Measurements from ENCODE around the gene ZNF74. TPM values are rescaled to one million over a fixed set of nuclear protein-coding genes. Genes with fewer than 3 reads are reported as not detected.

ZNF74 gene
- polyA plus RNA-seq, 1 donor from 2014 or later: 75.6 TPM

- Histone ChIP-seq H3K27ac (ENCODE audit: low read length) (no peak overlapping the region), H3K9ac (ENCODE audit: low read length) (no peak overlapping the region), H3K27me3 (ENCODE audit: insufficient read depth, low read depth, low read length) (peaks cover 16% of the 10 kb centered on the region), H3F3A (ENCODE audit: insufficient read depth, low read length, poor library complexity, severe bottlenecking) (no peaks in the 10 kb centered on the region), H4K20me1 (ENCODE audit: insufficient read depth) (peaks cover 5% of the 10 kb centered on the region), H3K9me2 (ENCODE audit: insufficient read depth, low read length) (no peaks in the 10 kb centered on the region), H3K4me3 (ENCODE audit: low read length) (no peak overlapping the region), H3K79me2 (replicated peaks; ENCODE audit: insufficient read depth, low read length) (no peaks in the 10 kb centered on the region), H3K36me3 (ENCODE audit: insufficient read depth, low read length) (no peaks in the 10 kb centered on the region), H3K4me2 (ENCODE audit: low read length) (no peak overlapping the region), H3K9me3 (ENCODE audit: low read length) (no peaks in the 10 kb centered on the region), H2AFZ (ENCODE audit: low read depth, low read length) (no peak overlapping the region)
- TF ChIP-seq CTCF (IDR thresholded peaks at IDR 0.05; ENCODE audit: poor library complexity, severe bottlenecking): no peak
- TF ChIP-seq POLR2AphosphoS5 (IDR thresholded peaks at IDR 0.05): no peak
- TF ChIP-seq TAF1 (IDR thresholded peaks at IDR 0.05; ENCODE audit: low read depth): no peak
- no peak for TF ChIP-seq RAD21 (conservative IDR thresholded peaks at IDR 0.05)
- TF ChIP-seq SMC3 (conservative IDR thresholded peaks at IDR 0.05; ENCODE audit: poor library complexity): no peak
- TF ChIP-seq EZH2 (IDR thresholded peaks at IDR 0.05; ENCODE audit: borderline replicate concordance, insufficient read depth, low read length, poor library complexity, severe bottlenecking): no peak
- TF ChIP-seq, protein P1, sequence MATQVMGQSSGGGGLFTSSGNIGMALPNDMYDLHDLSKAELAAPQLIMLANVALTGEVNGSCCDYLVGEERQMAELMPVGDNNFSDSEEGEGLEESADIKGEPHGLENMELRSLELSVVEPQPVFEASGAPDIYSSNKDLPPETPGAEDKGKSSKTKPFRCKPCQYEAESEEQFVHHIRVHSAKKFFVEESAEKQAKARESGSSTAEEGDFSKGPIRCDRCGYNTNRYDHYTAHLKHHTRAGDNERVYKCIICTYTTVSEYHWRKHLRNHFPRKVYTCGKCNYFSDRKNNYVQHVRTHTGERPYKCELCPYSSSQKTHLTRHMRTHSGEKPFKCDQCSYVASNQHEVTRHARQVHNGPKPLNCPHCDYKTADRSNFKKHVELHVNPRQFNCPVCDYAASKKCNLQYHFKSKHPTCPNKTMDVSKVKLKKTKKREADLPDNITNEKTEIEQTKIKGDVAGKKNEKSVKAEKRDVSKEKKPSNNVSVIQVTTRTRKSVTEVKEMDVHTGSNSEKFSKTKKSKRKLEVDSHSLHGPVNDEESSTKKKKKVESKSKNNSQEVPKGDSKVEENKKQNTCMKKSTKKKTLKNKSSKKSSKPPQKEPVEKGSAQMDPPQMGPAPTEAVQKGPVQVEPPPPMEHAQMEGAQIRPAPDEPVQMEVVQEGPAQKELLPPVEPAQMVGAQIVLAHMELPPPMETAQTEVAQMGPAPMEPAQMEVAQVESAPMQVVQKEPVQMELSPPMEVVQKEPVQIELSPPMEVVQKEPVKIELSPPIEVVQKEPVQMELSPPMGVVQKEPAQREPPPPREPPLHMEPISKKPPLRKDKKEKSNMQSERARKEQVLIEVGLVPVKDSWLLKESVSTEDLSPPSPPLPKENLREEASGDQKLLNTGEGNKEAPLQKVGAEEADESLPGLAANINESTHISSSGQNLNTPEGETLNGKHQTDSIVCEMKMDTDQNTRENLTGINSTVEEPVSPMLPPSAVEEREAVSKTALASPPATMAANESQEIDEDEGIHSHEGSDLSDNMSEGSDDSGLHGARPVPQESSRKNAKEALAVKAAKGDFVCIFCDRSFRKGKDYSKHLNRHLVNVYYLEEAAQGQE (IDR thresholded peaks at IDR 0.05; ENCODE audit: borderline replicate concordance): no peak
- no peak for TF ChIP-seq MXI1 (conservative IDR thresholded peaks at IDR 0.05; ENCODE audit: poor library complexity, severe bottlenecking)
- TF ChIP-seq EP300 (conservative IDR thresholded peaks at IDR 0.05; ENCODE audit: poor library complexity, severe bottlenecking): no peak
Observed at GRCh38 chr22:20442485-20443284, 48.7 kb downstream of the ZNF74 start.

DNA sequence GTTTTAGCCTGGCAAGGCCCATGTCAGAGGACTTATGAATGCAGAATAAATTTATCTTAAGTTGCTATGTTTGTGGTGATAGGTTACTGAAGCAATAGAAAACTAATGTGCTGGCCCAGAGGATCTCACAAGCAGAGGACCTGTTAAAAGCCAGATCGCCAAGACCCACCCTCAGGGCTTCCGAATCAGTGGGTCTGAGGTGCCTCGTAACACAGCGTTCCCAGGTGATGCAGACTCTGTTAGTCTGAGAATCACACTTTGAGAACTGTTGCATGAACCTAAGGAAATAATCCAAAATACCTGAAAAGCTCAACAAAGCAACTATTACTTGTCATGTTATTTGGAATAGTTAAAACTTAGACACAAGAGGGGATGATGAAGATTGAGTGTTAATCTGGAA, 50.4 kb downstream of the ZNF74 start:
- Histone ChIP-seq H3F3A (ENCODE audit: insufficient read depth, low read length, poor library complexity, severe bottlenecking) (no peaks in the 10 kb centered on the region), H3K27ac (ENCODE audit: low read length) (no peak overlapping the region), H3K36me3 (ENCODE audit: insufficient read depth, low read length) (no peaks in the 10 kb centered on the region), H4K20me1 (ENCODE audit: insufficient read depth) (no peaks in the 10 kb centered on the region), H3K9me2 (ENCODE audit: insufficient read depth, low read length) (no peaks in the 10 kb centered on the region), H3K27me3 (ENCODE audit: insufficient read depth, low read depth, low read length) (no peaks in the 10 kb centered on the region), H3K79me2 (replicated peaks; ENCODE audit: insufficient read depth, low read length) (no peaks in the 10 kb centered on the region), H3K9ac (ENCODE audit: low read length) (no peak overlapping the region), H3K4me3 (ENCODE audit: low read length) (no peak overlapping the region), H3K4me2 (ENCODE audit: low read length) (no peak overlapping the region), H3K9me3 (ENCODE audit: low read length) (no peaks in the 10 kb centered on the region), H2AFZ (ENCODE audit: low read depth, low read length) (no peak overlapping the region)
- no peak for TF ChIP-seq RAD21 (conservative IDR thresholded peaks at IDR 0.05)
- TF ChIP-seq POLR2AphosphoS5 (IDR thresholded peaks at IDR 0.05): no peak
- TF ChIP-seq EZH2 (IDR thresholded peaks at IDR 0.05; ENCODE audit: borderline replicate concordance, insufficient read depth, low read length, poor library complexity, severe bottlenecking): no peak
- TF ChIP-seq SMC3 (conservative IDR thresholded peaks at IDR 0.05; ENCODE audit: poor library complexity): no peak
- TF ChIP-seq MXI1 (conservative IDR thresholded peaks at IDR 0.05; ENCODE audit: poor library complexity, severe bottlenecking): no peak
- TF ChIP-seq CTCF (IDR thresholded peaks at IDR 0.05; ENCODE audit: poor library complexity, severe bottlenecking): no peak
- no peak for TF ChIP-seq EP300 (conservative IDR thresholded peaks at IDR 0.05; ENCODE audit: poor library complexity, severe bottlenecking)
- TF ChIP-seq, protein P1 (IDR thresholded peaks at IDR 0.05; ENCODE audit: borderline replicate concordance): no peak
- TF ChIP-seq TAF1 (IDR thresholded peaks at IDR 0.05; ENCODE audit: low read depth): no peak

Data from neural cell (in vitro differentiated cells).